Iris pigment epithelial cell (primary cell): Measurements from ENCODE around the gene FTCDNL1.

Experiments
- DNase-seq: peaks from one replicate; pipeline ENCODE4 v3.0.0-alpha.2; 2011; ENCODE audit warnings: low read depth

The FTCDNL1 gene

DNA sequence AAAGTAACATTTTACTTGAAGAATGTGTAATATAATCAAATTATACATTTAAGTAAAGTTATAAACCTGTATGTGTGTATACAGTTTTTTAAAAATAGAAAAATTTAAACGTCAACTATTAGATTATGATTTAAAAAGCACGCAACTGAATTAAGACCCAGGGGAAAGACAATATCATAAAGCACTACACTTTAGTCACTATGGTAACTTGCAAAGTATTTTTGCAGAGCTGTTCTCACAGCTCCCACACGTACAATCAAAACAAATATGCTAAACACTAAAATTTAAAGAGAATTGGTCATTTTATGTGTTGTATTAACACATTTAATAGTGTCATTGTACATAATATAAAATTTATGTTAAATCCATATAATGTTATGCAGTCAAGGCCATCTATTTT lies 59.7 kb downstream of the FTCDNL1 start:
- DNase-seq = no peak

GRCh38 chr2:199784512-199784911 lies 66.5 kb downstream of the FTCDNL1 start:
- no peak for DNase-seq

GRCh38 chr2:199779589-199779988 lies 71.4 kb downstream of the FTCDNL1 start:
- DNase-seq = no peak

- DNase-seq = no peak
Measured at GRCh38 chr2:199778655-199779054, 72.3 kb downstream of the FTCDNL1 start.

DNA sequence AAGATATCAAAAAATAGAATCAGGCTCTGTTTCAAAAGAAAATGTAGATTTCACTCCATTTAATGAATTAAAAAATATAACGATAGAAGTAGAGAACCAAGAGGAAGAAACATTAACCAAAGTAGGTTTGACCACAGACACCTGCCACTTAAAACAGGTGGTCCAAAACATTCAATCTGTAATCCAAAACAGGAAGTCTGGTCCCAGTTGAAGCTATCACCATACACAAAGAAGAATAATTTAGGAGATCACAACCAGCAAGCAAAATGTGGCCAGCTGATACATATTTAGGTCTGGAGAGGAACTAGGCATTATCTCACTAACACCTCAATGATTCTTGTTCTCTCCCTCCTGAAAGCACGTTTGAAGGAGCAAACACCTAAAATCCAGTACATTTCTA lies 73.1 kb downstream of the FTCDNL1 start:
- DNase-seq = no peak

- no peak for DNase-seq
Measured at GRCh38 chr2:199777315-199777714, 73.7 kb downstream of the FTCDNL1 start.

GRCh38 chr2:199775267-199775666 lies 75.7 kb downstream of the FTCDNL1 start:
- no peak for DNase-seq

DNA sequence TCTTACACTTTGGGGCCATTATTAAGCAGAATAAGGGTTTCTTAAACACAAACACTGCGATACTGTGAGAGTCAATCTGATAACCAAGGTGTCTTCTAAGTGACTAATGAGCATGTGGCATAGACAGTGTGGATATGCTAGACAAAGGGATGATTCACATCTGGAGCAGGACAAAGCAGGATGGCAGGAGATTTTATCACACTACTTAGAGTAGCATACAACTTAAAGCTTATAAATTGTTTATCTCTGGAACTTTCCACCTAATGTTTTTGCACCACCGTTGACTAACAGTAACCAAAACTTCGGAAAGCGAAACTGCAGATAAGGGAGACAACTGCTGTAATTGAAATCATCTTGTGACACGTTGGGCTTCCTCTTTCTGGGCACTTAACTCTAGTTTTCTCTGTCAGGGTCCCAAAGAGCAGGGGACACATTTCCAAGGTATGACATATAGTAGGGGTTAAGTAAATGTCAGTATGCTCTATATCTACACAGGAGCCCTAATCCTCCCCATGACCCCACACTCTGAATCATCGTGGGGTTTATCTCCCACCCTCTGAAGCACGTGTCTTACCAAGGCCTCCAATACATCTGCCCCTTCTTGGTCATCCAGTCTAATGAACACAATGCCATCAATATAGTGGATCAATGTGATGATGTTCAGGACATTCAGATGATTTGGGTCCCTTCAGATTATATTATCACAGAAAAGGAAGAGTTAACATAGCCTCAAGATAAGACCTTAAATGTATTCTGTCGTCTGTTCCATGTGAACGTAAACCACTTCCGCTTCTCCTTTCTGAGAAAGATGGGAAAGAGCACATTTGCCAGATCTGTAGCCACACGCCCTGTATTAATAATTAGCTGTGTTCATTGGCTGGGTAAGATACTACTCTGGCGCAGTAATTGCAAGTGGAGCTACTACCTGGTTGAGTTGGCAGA lies 78.7 kb downstream of the FTCDNL1 start:
- DNase-seq = no peak

DNA sequence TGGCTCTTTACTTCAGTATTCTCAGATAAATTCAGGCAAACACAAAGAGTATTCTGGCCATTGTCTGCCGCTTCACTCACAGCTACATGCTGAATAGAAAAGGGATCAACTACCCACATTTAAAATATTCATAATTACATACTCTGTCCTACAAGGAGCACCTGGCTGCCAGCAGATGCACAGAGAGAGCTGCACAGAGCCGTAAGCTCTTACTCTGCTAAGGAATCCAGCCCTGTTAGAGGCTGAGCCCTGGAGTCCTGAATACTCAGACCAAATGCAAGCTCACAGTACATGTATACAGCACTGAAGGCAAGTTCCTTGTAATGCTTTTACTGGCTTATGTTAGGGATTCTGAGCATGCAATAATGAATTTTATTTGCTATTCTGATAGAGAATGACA lies 80.3 kb downstream of the FTCDNL1 start:
- no peak for DNase-seq

GRCh38 chr2:199765646-199766045 lies 85.3 kb downstream of the FTCDNL1 start:
- DNase-seq = no peak

DNA sequence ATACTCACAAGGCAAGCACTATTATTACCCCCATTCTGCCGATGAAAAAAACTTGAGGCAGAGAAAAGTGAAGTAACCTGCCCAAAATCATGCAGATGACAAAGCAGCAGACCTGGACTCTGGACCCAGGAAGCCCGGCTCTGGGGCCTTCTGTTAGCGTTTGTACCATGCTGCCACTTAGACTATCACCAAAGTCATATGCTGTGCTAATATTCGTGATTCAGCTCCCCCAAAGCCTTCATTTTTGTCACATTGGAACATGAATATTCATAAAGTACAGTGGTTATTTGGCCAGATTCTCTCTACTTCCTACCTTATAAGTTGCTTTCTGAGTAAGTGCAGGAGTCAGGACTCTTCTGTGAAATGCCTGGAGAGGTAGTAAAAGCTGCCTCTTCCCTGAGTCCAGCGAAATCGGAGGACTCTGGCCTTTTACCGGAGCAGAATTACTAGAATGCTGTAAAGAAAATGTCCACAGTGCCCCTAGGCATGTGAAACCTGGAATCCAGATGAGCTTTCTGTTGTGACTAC lies 86.7 kb downstream of the FTCDNL1 start:
- no peak for DNase-seq

DNA sequence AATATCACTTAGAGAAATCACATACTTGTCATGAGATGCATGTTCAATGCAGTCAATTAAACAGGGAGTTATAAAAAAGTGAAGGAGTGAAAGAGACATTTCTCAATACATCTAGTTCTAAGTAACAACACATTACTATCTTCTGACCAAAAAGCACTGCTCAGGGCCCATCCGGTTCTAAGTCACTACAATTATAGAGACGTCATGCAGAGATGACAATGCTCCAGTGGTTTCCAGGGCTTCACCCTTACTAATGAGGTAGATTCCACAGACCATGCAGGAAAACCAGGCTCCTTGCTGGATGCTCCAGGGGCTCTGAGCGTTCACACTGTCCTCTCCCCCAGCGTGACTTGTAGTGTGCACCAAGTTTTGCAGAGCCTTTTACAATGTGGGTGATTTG lies 88.0 kb downstream of the FTCDNL1 start:
- DNase-seq = no peak

- DNase-seq = no peak
Measured at GRCh38 chr2:199760574-199760973, 90.4 kb downstream of the FTCDNL1 start.

- DNase-seq = no peak
Measured at GRCh38 chr2:199757233-199757870, 93.6 kb downstream of the FTCDNL1 start.

- no peak for DNase-seq
Measured at GRCh38 chr2:199756743-199757142, 94.2 kb downstream of the FTCDNL1 start.

DNA sequence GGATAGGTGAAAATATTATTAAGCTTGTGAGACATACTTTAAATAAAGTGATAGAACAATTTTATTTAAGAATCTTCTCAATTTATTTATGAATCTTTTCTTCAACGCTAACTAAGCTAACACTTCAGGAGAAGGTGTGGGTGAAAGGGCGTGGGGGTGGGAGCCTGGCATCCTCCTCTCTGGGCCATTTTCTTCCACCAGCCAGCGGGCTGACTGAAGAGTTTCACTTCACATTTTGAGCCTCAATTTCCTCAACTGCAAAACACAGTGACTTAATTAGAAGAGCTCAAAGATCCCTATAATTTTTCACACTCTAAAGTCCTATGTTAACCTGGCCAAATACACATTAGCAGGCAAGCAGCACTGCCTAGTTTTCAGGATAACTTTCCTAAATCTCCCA lies 94.8 kb downstream of the FTCDNL1 start:
- DNase-seq = no peak

GRCh38 chr2:199754766-199755165 lies 96.2 kb downstream of the FTCDNL1 start:
- DNase-seq = no peak

GRCh38 chr2:199751492-199752120 lies 99.4 kb downstream of the FTCDNL1 start:
- DNase-seq = no peak

GRCh38 chr2:199749571-199749970 lies 101.4 kb downstream of the FTCDNL1 start:
- no peak for DNase-seq

DNA sequence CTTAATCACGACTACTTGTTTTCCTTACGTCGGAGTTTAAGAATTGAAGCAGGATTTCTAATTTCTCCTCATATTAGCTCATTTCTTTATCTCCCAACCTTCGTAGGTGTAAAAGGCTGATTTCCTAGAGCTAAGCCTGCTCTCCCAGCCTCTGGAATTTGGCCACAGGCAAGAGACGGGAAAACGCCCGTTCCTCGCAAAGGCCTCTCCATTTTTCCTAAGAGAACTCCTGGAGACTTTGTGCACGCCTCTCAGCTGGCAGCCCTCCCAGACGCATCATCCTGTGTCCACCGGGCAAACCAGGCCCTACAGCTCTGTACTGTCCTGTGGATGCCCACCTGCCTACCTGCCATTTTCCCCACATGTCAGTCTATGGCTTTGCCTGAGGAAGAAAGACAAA lies 106.3 kb downstream of the FTCDNL1 start:
- DNase-seq = no peak

DNA sequence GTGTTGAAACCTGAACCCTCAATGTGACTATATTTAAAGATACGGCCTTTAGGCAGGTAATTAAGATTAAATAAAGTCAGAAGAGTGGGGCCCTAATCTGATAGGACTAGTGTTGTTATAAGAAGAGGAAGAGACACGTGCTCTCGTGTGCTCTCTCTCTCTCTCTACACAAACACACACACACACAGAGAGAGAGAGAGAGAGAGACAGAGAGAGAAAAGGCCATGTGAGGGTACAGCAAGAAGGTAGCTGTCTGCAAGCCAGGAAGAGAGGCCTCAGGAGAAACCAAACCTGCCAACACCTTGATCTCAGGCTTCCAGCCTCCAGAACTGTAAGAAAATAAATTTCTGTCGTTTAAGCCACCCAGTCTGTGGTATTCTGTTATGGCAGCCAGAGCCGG lies 106.7 kb downstream of the FTCDNL1 start:
- no peak for DNase-seq

GRCh38 chr2:199743415-199744120 lies 107.4 kb downstream of the FTCDNL1 start:
- DNase-seq = no peak
